Measurements from ENCODE around the gene SPSB2.
A peak's percentile ranks its signal among the peaks of the same experiment; 100 is the strongest.

Gene SPSB2

DNA sequence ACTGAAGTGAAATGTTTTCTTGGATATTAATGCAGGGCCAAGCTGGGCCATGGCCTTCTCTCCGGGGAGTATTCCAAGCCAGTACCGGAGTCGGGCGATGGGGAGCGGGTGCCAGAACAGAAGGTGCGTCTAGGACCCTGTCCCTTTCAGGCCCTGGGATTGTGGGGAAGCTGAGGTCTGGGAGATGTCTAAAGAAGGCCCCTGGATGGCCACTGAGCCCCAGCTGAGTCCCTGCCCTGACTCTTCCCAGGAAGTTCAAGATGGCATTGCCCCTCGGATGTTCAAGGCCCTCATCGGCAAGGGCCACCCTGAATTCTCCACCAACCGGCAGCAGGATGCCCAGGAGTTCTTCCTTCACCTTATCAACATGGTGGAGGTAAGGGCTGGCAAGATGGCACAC lies 13.0 kb downstream of the SPSB2 start:
- DNase-seq (ENCODE audit: low read depth): no peak

DNA sequence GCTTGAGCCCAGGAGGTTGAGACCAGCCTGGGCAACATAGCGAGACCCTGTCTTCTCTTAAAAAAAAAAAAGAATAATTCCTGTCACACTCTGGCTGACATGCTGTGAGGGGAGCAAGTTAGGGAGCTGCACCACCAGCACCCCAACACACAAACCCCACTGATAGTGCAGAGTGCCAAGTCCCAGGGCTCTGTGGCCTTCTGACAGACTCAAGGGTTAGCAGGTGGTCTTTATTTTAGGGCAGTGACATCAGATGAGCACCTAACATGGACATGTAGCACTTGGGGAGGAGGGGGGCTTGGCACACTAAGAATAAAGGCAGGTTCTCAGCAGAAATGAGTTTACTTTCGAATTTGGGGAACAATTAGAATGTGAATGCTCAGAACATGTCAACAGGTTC lies 14.3 kb downstream of the SPSB2 start:
- no peak overlapping the region for H3K4me3 ChIP-seq (ENCODE audit: low read depth, low read length)
- TF ChIP-seq, protein P1, sequence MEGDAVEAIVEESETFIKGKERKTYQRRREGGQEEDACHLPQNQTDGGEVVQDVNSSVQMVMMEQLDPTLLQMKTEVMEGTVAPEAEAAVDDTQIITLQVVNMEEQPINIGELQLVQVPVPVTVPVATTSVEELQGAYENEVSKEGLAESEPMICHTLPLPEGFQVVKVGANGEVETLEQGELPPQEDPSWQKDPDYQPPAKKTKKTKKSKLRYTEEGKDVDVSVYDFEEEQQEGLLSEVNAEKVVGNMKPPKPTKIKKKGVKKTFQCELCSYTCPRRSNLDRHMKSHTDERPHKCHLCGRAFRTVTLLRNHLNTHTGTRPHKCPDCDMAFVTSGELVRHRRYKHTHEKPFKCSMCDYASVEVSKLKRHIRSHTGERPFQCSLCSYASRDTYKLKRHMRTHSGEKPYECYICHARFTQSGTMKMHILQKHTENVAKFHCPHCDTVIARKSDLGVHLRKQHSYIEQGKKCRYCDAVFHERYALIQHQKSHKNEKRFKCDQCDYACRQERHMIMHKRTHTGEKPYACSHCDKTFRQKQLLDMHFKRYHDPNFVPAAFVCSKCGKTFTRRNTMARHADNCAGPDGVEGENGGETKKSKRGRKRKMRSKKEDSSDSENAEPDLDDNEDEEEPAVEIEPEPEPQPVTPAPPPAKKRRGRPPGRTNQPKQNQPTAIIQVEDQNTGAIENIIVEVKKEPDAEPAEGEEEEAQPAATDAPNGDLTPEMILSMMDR (IDR thresholded peaks at IDR 0.05; ENCODE audit: control insufficient read depth, extremely low read depth, insufficient read depth): no peak
- no peak for DNase-seq (ENCODE audit: low read depth)

More for the DNA sequence above, 13.0 kb downstream of the SPSB2 start:
- TF ChIP-seq, protein P1 (IDR thresholded peaks at IDR 0.05; ENCODE audit: control insufficient read depth, extremely low read depth, insufficient read depth): no peak
- H3K4me3 ChIP-seq (ENCODE audit: low read depth, low read length): no peak overlapping the region

DNA sequence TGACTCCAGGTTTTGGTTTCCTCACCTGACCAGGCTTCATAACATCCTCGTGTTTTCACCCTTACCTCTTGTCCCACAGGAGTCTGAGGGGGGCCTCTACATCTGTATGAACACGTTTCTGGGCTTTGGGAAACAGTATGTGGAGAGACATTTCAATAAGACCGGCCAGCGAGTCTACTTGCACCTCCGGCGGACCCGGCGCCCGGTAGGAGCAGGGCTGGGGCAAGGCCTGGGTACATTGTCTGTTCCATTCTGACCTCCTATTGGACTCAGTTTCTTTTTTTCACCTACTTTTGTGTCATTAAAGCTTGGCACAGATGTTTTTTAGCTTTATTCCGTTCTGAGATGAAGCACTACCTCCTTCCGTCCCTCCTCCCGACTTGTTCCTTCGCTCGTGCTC lies 17.8 kb downstream of the SPSB2 start:
- DNase-seq (ENCODE audit: low read depth): no peak
- TF ChIP-seq, protein P1 (IDR thresholded peaks at IDR 0.05; ENCODE audit: control insufficient read depth, extremely low read depth, insufficient read depth): no peak
- no peak overlapping the region for H3K4me3 ChIP-seq (ENCODE audit: low read depth, low read length)

DNA sequence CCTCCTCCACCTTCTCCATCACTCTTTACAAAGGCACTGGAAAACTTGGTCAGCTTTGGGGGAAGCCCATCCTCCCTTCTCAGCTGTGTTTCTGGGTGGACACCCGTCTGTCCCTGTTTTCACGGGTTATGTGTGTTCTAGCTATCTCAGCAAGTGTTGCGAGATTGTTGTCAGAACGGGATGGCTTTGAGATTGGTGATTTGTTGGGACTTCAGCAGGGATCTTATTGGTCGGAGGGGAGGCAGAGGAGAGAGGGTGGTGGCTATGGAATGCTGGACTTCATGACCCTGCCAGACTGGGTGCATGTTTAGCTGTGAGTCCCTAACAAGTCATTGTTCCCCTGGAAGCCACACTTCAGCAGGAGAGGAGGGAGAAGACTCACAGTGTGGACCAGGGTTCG lies 19.1 kb downstream of the SPSB2 start:
- DNase-seq (ENCODE audit: low read depth): no peak
- TF ChIP-seq, protein P1 (IDR thresholded peaks at IDR 0.05; ENCODE audit: control insufficient read depth, extremely low read depth, insufficient read depth): no peak
- H3K4me3 ChIP-seq (ENCODE audit: low read depth, low read length): peak overlapping the region; percentile 88

DNA sequence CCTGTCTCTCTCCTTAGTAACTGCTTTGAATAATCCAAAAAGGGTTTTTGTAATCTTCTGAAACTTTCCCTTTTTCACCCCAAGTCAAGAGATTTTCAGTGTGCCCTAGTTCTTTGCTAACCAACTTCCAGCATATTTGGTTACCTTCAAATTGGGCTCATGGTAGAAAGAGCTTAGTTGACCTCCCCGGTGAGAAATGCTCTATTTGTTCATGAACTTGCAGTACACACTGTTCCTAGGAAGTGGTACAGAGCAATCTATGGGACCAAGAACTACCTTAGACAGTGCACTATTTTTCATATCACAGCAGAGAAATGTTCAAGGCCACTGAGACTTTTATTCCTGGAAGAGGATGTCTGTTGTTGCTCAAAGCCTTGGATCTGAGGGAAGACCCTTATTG lies 19.5 kb downstream of the SPSB2 start:
- peak overlapping the region; percentile 88 for H3K4me3 ChIP-seq (ENCODE audit: low read depth, low read length)
- no peak for DNase-seq (ENCODE audit: low read depth)
- TF ChIP-seq, protein P1 (IDR thresholded peaks at IDR 0.05; ENCODE audit: control insufficient read depth, extremely low read depth, insufficient read depth): no peak

DNA sequence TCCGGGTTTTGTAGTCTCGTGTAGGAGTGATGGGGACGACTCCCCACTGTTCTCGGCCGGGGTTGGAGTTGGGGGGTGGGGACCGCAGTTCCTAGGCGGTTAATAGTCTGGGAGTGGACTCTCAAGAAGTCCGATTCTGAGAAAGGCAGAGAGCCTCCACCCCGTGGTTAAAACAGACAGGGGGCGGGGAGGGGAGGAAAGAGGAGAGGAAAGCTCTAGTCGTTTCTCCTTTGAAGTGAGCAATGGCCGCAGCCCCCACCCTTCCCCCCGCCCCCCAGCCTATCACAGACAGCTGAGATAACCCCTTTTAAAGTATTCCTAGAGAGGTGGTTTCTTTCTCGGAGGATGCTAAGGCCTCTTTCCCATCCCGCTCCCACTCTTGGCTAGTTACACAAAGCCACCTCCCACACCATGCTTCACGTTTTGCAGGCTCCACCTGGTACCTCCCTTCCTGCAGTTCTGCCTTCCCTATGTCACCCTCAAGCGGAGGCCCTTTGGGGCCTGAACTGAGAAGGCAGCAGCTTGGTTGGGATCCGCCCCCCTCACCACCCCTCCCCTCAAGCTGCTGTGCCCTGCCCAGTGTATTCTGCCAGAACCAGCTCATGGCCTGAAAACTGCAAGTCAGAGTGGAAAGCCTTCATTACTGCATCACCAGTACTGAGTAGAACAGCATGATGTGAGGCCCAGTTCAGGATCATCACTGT lies 20.3 kb downstream of the SPSB2 start:
- peak overlapping the region; percentile 88 for H3K4me3 ChIP-seq (ENCODE audit: low read depth, low read length)
- TF ChIP-seq, protein P1 (IDR thresholded peaks at IDR 0.05; ENCODE audit: control insufficient read depth, extremely low read depth, insufficient read depth): no peak
- DNase-seq (ENCODE audit: low read depth): no peak
